WI38 (cell line): ENCODE data around the gene MSI2.
"Not testable (repeated sequence)": the region's sequence is repeated elsewhere in the genome, so short reads cannot be mapped to it uniquely, and the experiment has no call there.

Experiments used
- H3K4me3 ChIP-seq: 2 replicates; pipeline ENCODE4 v1.5.1; 2011; ENCODE audit warnings: low read depth, mild to moderate bottlenecking, control low read depth, low read length
- TF ChIP-seq, protein P1 (sequence below): IDR thresholded peaks from 2 replicates; pipeline ENCODE4 v1.5.1; 2012; ENCODE audit warnings: low read depth, mild to moderate bottlenecking, control low read depth, low read length

MSI2 gene

DNA sequence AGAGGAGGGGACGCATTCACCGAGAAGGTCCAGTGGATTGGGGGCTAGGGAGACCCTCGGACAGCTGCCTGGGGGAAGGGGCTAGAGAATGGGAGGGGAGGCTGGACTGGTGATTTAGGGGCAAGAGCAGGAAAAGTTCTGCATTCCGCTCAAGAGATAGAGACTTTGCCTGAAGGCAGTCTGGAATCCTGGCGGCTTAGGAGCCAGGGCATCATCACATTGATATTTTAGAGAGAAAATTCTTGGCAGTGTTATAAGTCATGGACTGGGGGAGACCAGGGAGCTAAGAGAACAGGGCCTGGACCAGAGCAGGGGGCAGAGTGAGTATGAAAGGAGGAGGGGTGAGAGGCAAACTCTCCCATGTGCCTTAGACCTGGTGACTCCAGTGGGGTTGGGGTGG, 35.8 kb downstream of the MSI2 start:
- H3K4me3 ChIP-seq, result no peak overlapping the region

DNA sequence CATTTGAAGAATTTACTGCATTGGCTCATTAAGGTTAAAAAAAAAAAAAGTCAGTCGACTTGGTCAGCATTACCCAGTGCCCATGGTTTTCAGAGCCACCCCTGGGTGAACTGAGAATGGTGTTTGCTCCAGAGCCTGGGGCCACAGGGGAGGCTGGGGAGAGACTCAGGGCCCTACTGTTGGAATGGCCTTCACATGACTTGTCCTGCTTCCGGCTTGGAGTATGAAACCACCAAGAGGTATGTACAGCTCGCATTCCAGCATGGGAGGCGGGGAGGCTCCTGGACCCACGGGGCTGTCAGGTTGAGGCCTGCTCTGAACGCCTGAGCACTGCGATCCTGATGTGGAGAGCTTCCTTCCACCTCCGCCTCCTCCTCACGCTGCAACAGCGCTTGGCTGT, 36.8 kb downstream of the MSI2 start:
- TF ChIP-seq, protein P1, sequence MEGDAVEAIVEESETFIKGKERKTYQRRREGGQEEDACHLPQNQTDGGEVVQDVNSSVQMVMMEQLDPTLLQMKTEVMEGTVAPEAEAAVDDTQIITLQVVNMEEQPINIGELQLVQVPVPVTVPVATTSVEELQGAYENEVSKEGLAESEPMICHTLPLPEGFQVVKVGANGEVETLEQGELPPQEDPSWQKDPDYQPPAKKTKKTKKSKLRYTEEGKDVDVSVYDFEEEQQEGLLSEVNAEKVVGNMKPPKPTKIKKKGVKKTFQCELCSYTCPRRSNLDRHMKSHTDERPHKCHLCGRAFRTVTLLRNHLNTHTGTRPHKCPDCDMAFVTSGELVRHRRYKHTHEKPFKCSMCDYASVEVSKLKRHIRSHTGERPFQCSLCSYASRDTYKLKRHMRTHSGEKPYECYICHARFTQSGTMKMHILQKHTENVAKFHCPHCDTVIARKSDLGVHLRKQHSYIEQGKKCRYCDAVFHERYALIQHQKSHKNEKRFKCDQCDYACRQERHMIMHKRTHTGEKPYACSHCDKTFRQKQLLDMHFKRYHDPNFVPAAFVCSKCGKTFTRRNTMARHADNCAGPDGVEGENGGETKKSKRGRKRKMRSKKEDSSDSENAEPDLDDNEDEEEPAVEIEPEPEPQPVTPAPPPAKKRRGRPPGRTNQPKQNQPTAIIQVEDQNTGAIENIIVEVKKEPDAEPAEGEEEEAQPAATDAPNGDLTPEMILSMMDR, result no peak
- no peak overlapping the region for H3K4me3 ChIP-seq

More for the DNA sequence above, 35.8 kb downstream of the MSI2 start:
- TF ChIP-seq, protein P1, result no peak

DNA sequence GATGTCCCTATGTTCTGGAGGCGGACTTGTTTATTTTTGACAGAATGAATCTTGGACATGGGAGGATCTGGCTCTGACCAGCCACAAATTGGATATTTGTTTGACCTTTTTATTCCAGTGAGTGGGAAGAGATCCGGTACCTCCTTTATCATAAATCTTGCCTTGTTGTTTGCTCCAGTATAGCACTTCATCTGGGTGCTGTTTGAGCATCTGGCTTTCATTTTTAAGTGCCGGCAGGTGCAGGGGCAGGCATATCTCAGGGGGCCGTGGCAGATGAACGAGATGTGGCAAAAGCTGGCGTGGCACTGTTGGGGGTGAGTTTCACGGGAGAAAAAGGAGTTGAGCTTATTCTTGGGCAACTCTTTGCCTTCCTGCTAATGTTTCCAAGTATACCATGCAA, 37.8 kb downstream of the MSI2 start:
- TF ChIP-seq, protein P1, result no peak
- H3K4me3 ChIP-seq, result no peak overlapping the region

DNA sequence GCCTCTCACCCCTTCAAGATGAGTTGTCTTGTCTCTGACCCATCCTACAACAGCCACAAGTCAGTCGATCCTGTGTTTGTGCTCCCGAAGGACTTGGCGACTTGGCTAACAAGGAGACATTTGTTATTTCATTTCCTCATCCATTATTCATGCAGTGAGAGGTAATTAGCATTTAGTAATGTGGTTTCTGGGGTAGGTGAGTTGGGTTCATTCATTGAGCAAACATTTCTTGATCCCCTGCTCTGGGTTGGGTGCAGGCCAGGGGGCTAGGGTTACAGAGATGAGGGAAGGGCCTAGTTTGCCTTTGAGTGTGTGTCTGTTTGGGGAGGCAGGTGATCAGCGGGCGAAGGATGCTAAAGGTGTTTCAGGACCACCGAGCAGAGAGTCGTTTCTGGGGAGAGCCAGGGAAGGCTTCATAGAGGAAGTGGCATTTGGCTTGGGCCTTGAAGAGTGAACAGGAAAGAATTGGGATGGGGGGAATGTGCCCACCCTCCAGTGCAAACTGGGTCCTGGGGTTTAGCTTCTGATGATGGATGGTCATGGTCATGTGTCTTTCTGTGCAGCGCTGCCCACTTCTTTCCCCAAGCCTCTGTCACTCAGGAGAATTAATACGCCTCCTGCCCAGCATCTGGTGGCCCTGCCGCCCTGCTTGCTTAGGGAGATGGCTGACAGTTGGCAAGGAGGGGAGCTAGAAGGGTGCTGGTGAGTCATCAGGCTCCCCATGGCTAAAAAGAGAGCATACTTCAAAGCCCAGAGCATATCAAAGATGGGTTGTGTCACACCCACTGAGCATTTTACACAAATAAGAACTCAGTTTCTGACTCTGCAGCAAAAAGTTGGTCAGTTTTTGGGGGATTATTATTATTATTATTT, 38.5 kb downstream of the MSI2 start:
- TF ChIP-seq, protein P1, result no peak
- H3K4me3 ChIP-seq, result peak overlapping the region; percentile 31

DNA sequence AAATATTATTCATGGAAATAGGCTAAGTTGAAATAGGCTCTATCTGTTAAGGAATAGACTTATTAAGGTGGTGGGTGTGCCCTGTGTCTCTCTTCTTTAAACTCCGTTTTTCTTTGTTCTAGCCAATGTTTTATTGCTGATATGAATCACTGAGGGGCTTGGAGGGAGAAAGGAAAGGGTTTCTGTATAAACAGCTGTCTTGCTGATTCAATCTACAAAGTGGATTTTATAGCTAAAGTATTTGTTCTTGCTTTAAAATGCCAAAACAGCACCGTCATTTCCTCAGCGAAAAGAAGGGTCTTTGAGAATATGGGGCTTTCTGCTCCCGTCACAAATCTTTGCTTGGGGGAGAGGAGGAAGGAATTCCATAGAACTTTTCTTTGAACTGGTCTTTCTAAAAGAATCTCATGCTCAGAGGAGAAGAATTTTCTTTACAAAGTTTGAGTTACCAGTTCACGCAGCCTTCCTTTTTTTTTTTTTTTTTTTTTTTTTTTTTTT, 39.3 kb downstream of the MSI2 start:
- TF ChIP-seq, protein P1, result no peak
- H3K4me3 ChIP-seq, result peak overlapping the region; percentile 31

DNA sequence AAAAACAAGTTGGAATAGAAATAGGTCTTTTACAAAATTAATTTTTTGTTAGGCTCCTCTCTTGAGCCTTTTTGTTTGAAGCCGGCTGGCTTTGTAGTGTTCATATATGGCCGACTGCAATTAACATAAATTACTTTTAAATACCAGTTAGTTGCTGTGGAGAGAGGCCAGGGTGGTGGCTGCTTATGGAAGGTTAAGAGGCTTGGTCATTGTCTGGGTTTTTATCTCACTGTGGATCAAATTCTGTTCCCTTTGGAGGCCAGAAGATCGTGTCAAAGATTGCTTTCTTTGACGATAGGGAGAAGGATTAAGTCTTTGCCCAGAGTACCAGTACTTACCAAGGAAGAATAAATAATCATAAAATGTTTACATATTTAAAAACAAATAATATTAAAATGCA, 39.9 kb downstream of the MSI2 start:
- H3K4me3 ChIP-seq, result no peak overlapping the region
- TF ChIP-seq, protein P1, result no peak

DNA sequence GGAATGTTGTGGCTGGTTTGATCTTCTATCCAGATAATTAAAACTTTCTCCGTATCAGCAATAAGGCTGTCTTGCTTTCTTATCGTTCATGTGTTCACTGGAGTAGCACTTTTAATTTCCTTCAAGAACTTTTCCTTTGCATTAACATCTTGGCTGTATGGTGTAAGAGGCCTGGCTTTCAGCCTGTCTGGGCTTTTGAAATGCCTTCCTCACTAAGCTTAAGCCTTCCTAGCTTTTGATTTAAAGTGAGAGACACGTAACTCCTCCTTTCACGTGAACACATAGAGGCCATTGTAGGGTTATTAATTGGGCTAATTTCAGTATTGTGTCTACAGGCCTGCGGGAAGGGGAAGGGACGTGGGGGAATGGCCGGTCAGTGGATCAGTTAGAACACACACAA, 42.9 kb downstream of the MSI2 start:
- no peak overlapping the region for H3K4me3 ChIP-seq
- TF ChIP-seq, protein P1, result no peak

DNA sequence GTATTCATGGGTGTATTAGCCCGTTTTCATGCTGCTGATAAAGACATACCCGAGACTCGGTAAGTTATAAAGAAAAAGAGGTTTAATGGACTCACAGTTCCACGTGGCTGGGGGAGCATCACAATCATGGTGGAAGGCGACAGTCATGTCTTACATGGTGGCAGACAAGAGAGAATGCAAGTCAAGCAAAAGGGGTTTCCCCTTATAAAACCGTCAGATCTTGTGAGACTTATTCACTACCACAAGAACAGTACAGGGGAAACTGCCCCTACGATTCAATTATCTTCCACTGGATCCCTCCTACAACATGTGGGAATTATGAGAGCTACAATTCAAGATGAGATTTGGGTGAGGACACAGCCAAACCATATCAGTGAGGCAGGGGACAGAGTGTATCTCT, 44.3 kb downstream of the MSI2 start:
- not testable (repeated sequence) for H3K4me3 ChIP-seq
